K562 (cell line): ENCODE data around the gene NLRP7. TPM values are rescaled to one million over a fixed set of nuclear protein-coding genes. Genes with fewer than 3 reads are reported as not detected.
A peak's percentile ranks its signal among the peaks of the same experiment; 100 is the strongest.

Experiments
- ARNT ChIP-seq, 2 experiments: fragments of 450-650 bp; IDR thresholded peaks; 2 replicates each; pipeline ENCODE4 v1.6.1; 2016; ENCODE audit warnings: mild to moderate bottlenecking in 1 of 2
- CHCHD3 ChIP-seq: fragments of 250-450 bp; sonication (Bioruptor Pico); IDR thresholded peaks from 2 replicates; pipeline ENCODE4 v2.1.2; 2022; ENCODE audit warnings: mild to moderate bottlenecking
- DACH1 ChIP-seq: fragments of 450-650 bp; IDR thresholded peaks from 2 replicates; pipeline ENCODE4 v1.6.1; 2018; ENCODE audit not compliant: partially characterized antibody
- ETV5 ChIP-seq: sonication (generic); formaldehyde crosslinking; IDR thresholded peaks from 2 replicates; pipeline ENCODE4 v1.4.0; 2020; ENCODE audit warnings: low read depth, mild to moderate bottlenecking, missing genetic modification reagents
- ILK ChIP-seq: fragments of 450-650 bp; IDR thresholded peaks from 2 replicates; pipeline ENCODE4 v1.6.1; 2016; ENCODE audit warnings: missing genetic modification characterization, low read depth, mild to moderate bottlenecking, missing compliant biosample characterization, moderate library complexity, borderline replicate concordance
- KDM5B ChIP-seq: fragments of 200-600 bp; sonication (generic); IDR thresholded peaks from 2 replicates; pipeline ENCODE4 v1.6.1; 2012; ENCODE audit warnings: low read depth, mild to moderate bottlenecking, moderate library complexity, low read length, control low read depth, inconsistent platforms; ENCODE audit not compliant: insufficient replicate concordance
- KLF1 ChIP-seq: fragments of 450-650 bp; IDR thresholded peaks from 2 replicates; pipeline ENCODE4 v1.6.1; 2016; ENCODE audit warnings: missing genetic modification characterization, missing compliant biosample characterization
- KLF16 ChIP-seq: IDR thresholded peaks from 2 replicates; pipeline ENCODE4 v1.6.1; 2016; ENCODE audit warnings: antibody characterized with exemption
- MTA2 ChIP-seq: fragments of 450-650 bp; IDR thresholded peaks from 2 replicates; pipeline ENCODE4 v1.6.1; 2016; ENCODE audit warnings: low read depth
- MYBL2 ChIP-seq, 2 experiments: fragments of 450-650 bp in 1 of 2; sonication (generic) in 1 of 2; formaldehyde crosslinking in 1 of 2; IDR thresholded peaks; 2 replicates each; pipeline versions ENCODE4 v1.6.1 to v1.8.1; 2017 to 2022; ENCODE audit warnings: borderline replicate concordance in 1 of 2, inconsistent platforms in 1 of 2, low read depth in 1 of 2, mild to moderate bottlenecking in 1 of 2, missing genetic modification reagents in 1 of 2, moderate library complexity in 1 of 2
- MYC ChIP-seq, 2 experiments: fragments of 250-450 bp in 1 of 2; sonication (Bioruptor Pico) in 1 of 2; IDR thresholded peaks; 2 replicates each; pipeline versions ENCODE4 v1.5.1 to v1.6.1; 2012 to 2021; ENCODE audit warnings: low read depth in 2 of 2, borderline replicate concordance in 1 of 2, improper control_type of control experiment in 1 of 2, low read length in 1 of 2, mild to moderate bottlenecking in 1 of 2, moderate library complexity in 1 of 2
- NCOA1 ChIP-seq: fragments of 450-650 bp; IDR thresholded peaks from 2 replicates; pipeline ENCODE4 v1.6.1; 2016; ENCODE audit warnings: low read depth
- NFE2L1 ChIP-seq: fragments of 450-650 bp; IDR thresholded peaks from 2 replicates; pipeline ENCODE4 v1.6.1; 2016; ENCODE audit warnings: missing genetic modification characterization, low read depth, mild to moderate bottlenecking, missing compliant biosample characterization, moderate library complexity, borderline replicate concordance
- NONO ChIP-seq, 2 experiments: fragments of 200-400 bp in 1 of 2; fragments of 450-650 bp in 1 of 2; formaldehyde crosslinking in 1 of 2; IDR thresholded peaks; 2 replicates each; pipeline ENCODE4 v1.6.1; 2017; ENCODE audit warnings: low read depth in 2 of 2, mild to moderate bottlenecking in 2 of 2, moderate library complexity in 2 of 2, low read length in 1 of 2
- NR2F6 ChIP-seq: fragments of 450-650 bp; formaldehyde crosslinking; IDR thresholded peaks from 2 replicates; pipeline ENCODE4 v1.4.0; 2020; ENCODE audit warnings: mild to moderate bottlenecking
- RBM15 ChIP-seq: fragments of 200-400 bp; formaldehyde crosslinking; IDR thresholded peaks from 2 replicates; pipeline ENCODE4 v1.6.1; 2018; ENCODE audit warnings: mild to moderate bottlenecking, low read length, moderate library complexity; ENCODE audit not compliant: insufficient read depth
- SPI1 ChIP-seq: IDR thresholded peaks from 2 replicates; pipeline ENCODE4 v1.6.1; 2011; ENCODE audit warnings: low read depth, low read length, control low read depth, borderline replicate concordance
- ZNF133 ChIP-seq: fragments of 250-450 bp; sonication (Bioruptor Pico); IDR thresholded peaks from 2 replicates; pipeline ENCODE4 v1.4.0; 2020; ENCODE audit warnings: mild to moderate bottlenecking
- ZNF140 ChIP-seq: fragments of 250-450 bp; sonication (Bioruptor Pico); IDR thresholded peaks from 2 replicates; pipeline ENCODE4 v1.8.0; 2021; ENCODE audit warnings: moderate library complexity, mild to moderate bottlenecking, inconsistent platforms
- ZNF224 ChIP-seq: sonication (generic); formaldehyde crosslinking; IDR thresholded peaks from 2 replicates; pipeline ENCODE4 v1.8.0; 2022; ENCODE audit warnings: mild to moderate bottlenecking, missing genetic modification reagents
- ZNF3 ChIP-seq: fragments of 250-450 bp; sonication (Bioruptor Pico); IDR thresholded peaks from 2 replicates; pipeline ENCODE4 v1.5.0; 2021; ENCODE audit warnings: mild to moderate bottlenecking, moderate library complexity
- ZNF324 ChIP-seq: fragments of 250-450 bp; sonication (Bioruptor Pico); IDR thresholded peaks from 2 replicates; pipeline ENCODE4 v1.4.0; 2020; ENCODE audit warnings: mild to moderate bottlenecking
- ZNF408 ChIP-seq: fragments of 250-450 bp; sonication (Bioruptor Pico); IDR thresholded peaks from 2 replicates; pipeline ENCODE4 v1.4.0; 2020; ENCODE audit warnings: low read depth, mild to moderate bottlenecking, moderate library complexity
- ZNF785 ChIP-seq: fragments of 250-450 bp; sonication (Bioruptor Pico); IDR thresholded peaks from 2 replicates; pipeline ENCODE4 v1.4.0; 2020; ENCODE audit warnings: mild to moderate bottlenecking
- ZNF79 ChIP-seq: fragments of 250-450 bp; sonication (Bioruptor Pico); IDR thresholded peaks from 2 replicates; pipeline ENCODE4 v1.4.0; 2020; ENCODE audit warnings: low read depth, mild to moderate bottlenecking, moderate library complexity
- polyA plus RNA-seq, 8 experiments: library from polyadenylated mRNA; depleted of rRNA in 4 of 8; stranded (reverse) in 5 of 8; unstranded in 3 of 8; fragments of >200 nt; fragmentation: Nextera tagmentation in 2 of 8; fragmentation: Illumina TruSeq in 1 of 8; extraction: Ambion mirVana in 2 of 8; extraction: Trizol in 1 of 8; gene quantifications; 2 replicates each; pipeline versions ENCODE4 v1.2.1 to v1.2.3, GENCODE V29; 2011 to 2014; ENCODE audit warnings: inconsistent platforms in 1 of 8, missing spikeins in 1 of 8
- total RNA-seq, 7 experiments: library from RNA; depleted of rRNA in 6 of 7; stranded (reverse); fragments of >200 nt in 6 of 7; fragmentation: Illumina TruSeq in 2 of 7; extraction: Trizol in 2 of 7; gene quantifications; 2 replicates each; pipeline versions ENCODE4 v1.2.1 to v1.2.3, GENCODE V29; 2011 to 2021; ENCODE audit warnings: low replicate concordance in 1 of 7
- TF ChIP-seq, protein P1 (sequence below): fragments of 250-450 bp; sonication (Bioruptor Pico); IDR thresholded peaks from 2 replicates; pipeline ENCODE4 v1.5.0; 2020; ENCODE audit warnings: mild to moderate bottlenecking, borderline replicate concordance
- TF ChIP-seq, protein P2 (sequence below): IDR thresholded peaks from 2 replicates; pipeline ENCODE4 v1.6.1; 2014; ENCODE audit warnings: antibody characterized with exemption

The NLRP7 gene
- total and polyA plus RNA-seq, 9 of the 15 experiments (the other 6 are each of a cell fraction or from before 2014, with no cell fraction given), result 0.03 to 0.22 (median 0.09) TPM; not detected in 3

DNA sequence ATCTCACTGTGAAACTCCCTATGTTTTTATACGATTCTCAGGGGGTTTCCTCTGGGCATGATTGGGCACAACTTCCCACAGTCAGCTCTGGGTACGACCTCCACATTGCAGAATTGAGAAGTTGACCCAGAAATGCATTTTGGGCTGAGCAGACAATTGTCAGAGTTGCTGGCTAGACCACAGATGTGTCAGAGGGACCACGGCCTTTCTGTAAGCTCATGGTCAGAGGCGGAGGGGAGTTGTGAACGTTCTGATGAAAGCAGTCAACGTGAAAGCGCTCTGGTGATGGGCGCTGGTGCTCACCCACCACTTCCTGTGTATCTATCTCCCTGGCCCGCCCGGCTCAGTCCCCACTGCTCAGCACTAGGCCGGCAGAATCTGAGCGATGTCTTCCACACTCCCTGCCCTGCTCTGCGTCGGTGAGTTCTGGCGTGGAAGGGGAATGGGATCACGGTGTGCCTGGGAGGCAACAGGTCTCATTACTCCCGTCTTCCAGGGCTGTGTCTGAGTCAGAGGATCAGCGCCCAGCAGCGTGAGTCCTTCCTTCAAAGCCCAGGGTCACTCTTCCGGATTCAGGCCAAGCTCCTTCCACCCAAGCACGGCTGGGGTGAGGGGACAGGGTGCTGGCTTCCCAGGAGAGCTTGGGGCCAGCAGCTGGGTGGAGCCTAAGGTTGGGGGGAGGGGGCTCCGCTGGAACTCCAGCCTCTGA, 41.4 kb downstream of the NLRP7 start, which contains the start of gene NCR1 (continued):
- peak; percentile 40 for TF ChIP-seq KDM5B
- no peak for TF ChIP-seq ZNF408
- TF ChIP-seq NR2F6, result no peak
- TF ChIP-seq ETV5 (CRISPR knock-in tag), result peak; percentile 37
- TF ChIP-seq, protein P1, sequence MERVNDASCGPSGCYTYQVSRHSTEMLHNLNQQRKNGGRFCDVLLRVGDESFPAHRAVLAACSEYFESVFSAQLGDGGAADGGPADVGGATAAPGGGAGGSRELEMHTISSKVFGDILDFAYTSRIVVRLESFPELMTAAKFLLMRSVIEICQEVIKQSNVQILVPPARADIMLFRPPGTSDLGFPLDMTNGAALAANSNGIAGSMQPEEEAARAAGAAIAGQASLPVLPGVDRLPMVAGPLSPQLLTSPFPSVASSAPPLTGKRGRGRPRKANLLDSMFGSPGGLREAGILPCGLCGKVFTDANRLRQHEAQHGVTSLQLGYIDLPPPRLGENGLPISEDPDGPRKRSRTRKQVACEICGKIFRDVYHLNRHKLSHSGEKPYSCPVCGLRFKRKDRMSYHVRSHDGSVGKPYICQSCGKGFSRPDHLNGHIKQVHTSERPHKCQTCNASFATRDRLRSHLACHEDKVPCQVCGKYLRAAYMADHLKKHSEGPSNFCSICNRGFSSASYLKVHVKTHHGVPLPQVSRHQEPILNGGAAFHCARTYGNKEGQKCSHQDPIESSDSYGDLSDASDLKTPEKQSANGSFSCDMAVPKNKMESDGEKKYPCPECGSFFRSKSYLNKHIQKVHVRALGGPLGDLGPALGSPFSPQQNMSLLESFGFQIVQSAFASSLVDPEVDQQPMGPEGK, result no peak
- TF ChIP-seq NONO (IDR thresholded peaks at IDR 0.05; ENCODE audit: low read depth in 2 of 2, low read length in 1 of 2), result no peak
- TF ChIP-seq SPI1, result peak; percentile 7; the same call in 1 of the 2 replicates
- no peak for TF ChIP-seq CHCHD3 (CRISPR knock-in tag)
- TF ChIP-seq MTA2, result no peak
- TF ChIP-seq DACH1, result no peak
- TF ChIP-seq KLF1 (tag), result no peak
- TF ChIP-seq ZNF3, result no peak
- TF ChIP-seq ARNT (IDR thresholded peaks at IDR 0.05), result no peak
- no peak for TF ChIP-seq ZNF324 (CRISPR knock-in tag)
- no peak for TF ChIP-seq ZNF79 (CRISPR knock-in tag)
- no peak for TF ChIP-seq NFE2L1 (tag)
- TF ChIP-seq MYBL2 (IDR thresholded peaks at IDR 0.05; ENCODE audit: low read depth), result no peak
- TF ChIP-seq MYBL2 (CRISPR knock-in tag; IDR thresholded peaks at IDR 0.05; ENCODE audit: borderline replicate concordance), result no peak
- TF ChIP-seq ILK, result no peak
- TF ChIP-seq RBM15, result no peak
- TF ChIP-seq, protein P2, sequence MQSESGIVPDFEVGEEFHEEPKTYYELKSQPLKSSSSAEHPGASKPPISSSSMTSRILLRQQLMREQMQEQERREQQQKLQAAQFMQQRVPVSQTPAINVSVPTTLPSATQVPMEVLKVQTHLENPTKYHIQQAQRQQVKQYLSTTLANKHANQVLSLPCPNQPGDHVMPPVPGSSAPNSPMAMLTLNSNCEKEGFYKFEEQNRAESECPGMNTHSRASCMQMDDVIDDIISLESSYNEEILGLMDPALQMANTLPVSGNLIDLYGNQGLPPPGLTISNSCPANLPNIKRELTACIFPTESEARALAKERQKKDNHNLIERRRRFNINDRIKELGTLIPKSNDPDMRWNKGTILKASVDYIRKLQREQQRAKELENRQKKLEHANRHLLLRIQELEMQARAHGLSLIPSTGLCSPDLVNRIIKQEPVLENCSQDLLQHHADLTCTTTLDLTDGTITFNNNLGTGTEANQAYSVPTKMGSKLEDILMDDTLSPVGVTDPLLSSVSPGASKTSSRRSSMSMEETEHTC, result no peak
- TF ChIP-seq KLF16, result no peak
- no peak for TF ChIP-seq MYC (IDR thresholded peaks at IDR 0.05; ENCODE audit: low read depth, low read length)
- TF ChIP-seq MYC (CRISPR knock-in tag; IDR thresholded peaks at IDR 0.05; ENCODE audit: borderline replicate concordance, low read depth), result no peak
- no peak for TF ChIP-seq ZNF224 (CRISPR knock-in tag)
- no peak for TF ChIP-seq ZNF133
- no peak for TF ChIP-seq ZNF140 (CRISPR knock-in tag)
- no peak for TF ChIP-seq NCOA1
- TF ChIP-seq ZNF785 (CRISPR knock-in tag), result no peak
